ENCODE data around the gene SLC9A9. TPM values are rescaled to one million over a fixed set of nuclear protein-coding genes. Genes with fewer than 3 reads are reported as not detected.

SLC9A9 gene
- polyA plus RNA-seq, 1 of the 3 experiments (the other 2 are of a cell fraction): 0.05 TPM

DNA sequence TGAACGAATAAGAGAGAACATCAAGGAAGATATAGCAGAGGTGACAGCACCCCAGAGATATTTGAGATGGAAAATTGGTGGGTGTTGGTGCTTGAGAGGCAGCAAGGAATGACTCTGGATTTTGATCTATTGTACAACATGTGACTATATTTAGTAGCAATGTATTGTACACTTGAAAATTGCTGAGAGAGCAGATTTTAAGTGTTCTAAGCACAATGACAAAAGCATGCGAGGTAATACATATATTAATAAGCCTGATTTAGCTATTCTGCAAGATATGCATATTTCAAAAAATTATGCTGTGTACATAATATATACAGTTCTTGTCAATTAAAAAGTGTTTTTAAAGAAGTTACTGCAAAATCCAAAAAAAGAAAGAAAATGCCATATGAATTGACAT lies 194.3 kb downstream of the SLC9A9 start:
- H3K36me3 ChIP-seq (replicated peaks in 1 of 2; ENCODE audit: control insufficient read depth in 1 of 2, insufficient read depth in 2 of 2, low read length in 1 of 2): no peaks in the 10 kb centered on the region
- H3K27me3 ChIP-seq (ENCODE audit: insufficient read depth): peaks cover 5% of the 10 kb centered on the region; the same call in 1 of the 2 replicates
- DNase-seq: no peak
- no peak overlapping the region for H3K4me3 ChIP-seq (ENCODE audit: low read depth in 2 of 2, low read length in 1 of 2)
- TF ChIP-seq, protein P1, sequence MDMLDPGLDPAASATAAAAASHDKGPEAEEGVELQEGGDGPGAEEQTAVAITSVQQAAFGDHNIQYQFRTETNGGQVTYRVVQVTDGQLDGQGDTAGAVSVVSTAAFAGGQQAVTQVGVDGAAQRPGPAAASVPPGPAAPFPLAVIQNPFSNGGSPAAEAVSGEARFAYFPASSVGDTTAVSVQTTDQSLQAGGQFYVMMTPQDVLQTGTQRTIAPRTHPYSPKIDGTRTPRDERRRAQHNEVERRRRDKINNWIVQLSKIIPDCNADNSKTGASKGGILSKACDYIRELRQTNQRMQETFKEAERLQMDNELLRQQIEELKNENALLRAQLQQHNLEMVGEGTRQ (IDR thresholded peaks at IDR 0.05; ENCODE audit: borderline replicate concordance, low read depth, low read length): no peak
- no peak for TF ChIP-seq YY1 (IDR thresholded peaks at IDR 0.05; ENCODE audit: low read depth)
- no peaks in the 10 kb centered on the region for H3K9me2 ChIP-seq
- H3K4me1 ChIP-seq (ENCODE audit: control insufficient read depth in 1 of 2, insufficient read depth in 2 of 2, low read depth in 1 of 2, low read length in 1 of 2): no peaks in the 10 kb centered on the region
- no peak overlapping the region for H3K4me2 ChIP-seq
- CTCF ChIA-PET: interaction anchor here (1.4 to 2.3 kb wide), 3 partner anchors 10 to 21 kb away, joined by 5 to 8 read pairs (median 5); no protein-coding TSS in a partner anchor
- H3K27ac ChIP-seq (ENCODE audit: low read depth in 2 of 2, low read length in 1 of 2): no peak overlapping the region
- WGBS (ENCODE audit: low lambda C conversion rate): 3% methylated on average over 2 of the region's 2 CpGs
- H3F3A ChIP-seq (replicated peaks; ENCODE audit: insufficient read depth): no peaks in the 10 kb centered on the region
- no peak overlapping the region for H2AFZ ChIP-seq (ENCODE audit: low read depth)
- H3K9ac ChIP-seq: no peak overlapping the region
- POLR2A ChIA-PET: no interaction called here
- no peaks in the 10 kb centered on the region for H4K20me1 ChIP-seq (ENCODE audit: insufficient read depth)
- no peaks in the 10 kb centered on the region for H3K9me3 ChIP-seq
- H3K79me2 ChIP-seq (ENCODE audit: insufficient read depth): no peaks in the 10 kb centered on the region

DNA sequence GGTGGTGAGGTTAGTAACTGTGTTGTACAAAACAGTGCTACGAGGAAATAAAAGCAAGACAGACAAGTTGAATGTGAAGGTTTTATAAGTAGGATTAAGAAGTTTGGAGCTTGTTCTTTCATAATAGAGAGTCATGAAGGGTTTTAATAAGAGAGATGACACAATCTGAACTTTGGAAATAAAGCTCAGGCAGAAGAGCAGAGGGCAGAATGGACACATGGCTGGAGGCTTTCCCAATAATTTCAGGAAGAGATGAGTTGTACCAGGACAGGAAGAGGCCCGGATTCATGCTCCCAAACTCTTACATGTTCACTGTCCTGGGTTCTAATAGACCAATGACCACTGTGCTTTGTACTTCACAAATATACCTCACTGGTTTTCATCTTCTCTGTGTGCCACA lies 194.8 kb downstream of the SLC9A9 start:
- Histone ChIP-seq H3K27me3 (ENCODE audit: insufficient read depth) (peaks cover 5% of the 10 kb centered on the region; the same call in 1 of the 2 replicates), H3K36me3 (replicated peaks in 1 of 2; ENCODE audit: control insufficient read depth in 1 of 2, insufficient read depth in 2 of 2, low read length in 1 of 2) (no peaks in the 10 kb centered on the region), H3K9me3 (no peaks in the 10 kb centered on the region), H3K9ac (no peak overlapping the region), H3F3A (replicated peaks; ENCODE audit: insufficient read depth) (no peaks in the 10 kb centered on the region), H3K27ac (ENCODE audit: low read depth in 2 of 2, low read length in 1 of 2) (no peak overlapping the region), H3K79me2 (ENCODE audit: insufficient read depth) (no peaks in the 10 kb centered on the region), H4K20me1 (ENCODE audit: insufficient read depth) (no peaks in the 10 kb centered on the region), H3K4me1 (ENCODE audit: control insufficient read depth in 1 of 2, insufficient read depth in 2 of 2, low read depth in 1 of 2, low read length in 1 of 2) (no peaks in the 10 kb centered on the region), H2AFZ (ENCODE audit: low read depth) (no peak overlapping the region), H3K9me2 (no peaks in the 10 kb centered on the region), H3K4me2 (no peak overlapping the region), H3K4me3 (ENCODE audit: low read depth in 2 of 2, low read length in 1 of 2) (no peak overlapping the region)
- ChIA-PET POLR2A (no interaction called here), CTCF (interaction anchor here (1.7 to 2.3 kb wide), 2 partner anchors 20 to 21 kb away, joined by 5 to 8 read pairs; no protein-coding TSS in a partner anchor)
- DNase-seq: no peak
- TF ChIP-seq USF1 (IDR thresholded peaks at IDR 0.05; ENCODE audit: borderline replicate concordance, low read depth) (no peak), RCOR1 (IDR thresholded peaks at IDR 0.05; ENCODE audit: low read length) (no peak), RXRA (IDR thresholded peaks at IDR 0.05; ENCODE audit: borderline replicate concordance, low read depth) (no peak), FOXM1 (IDR thresholded peaks at IDR 0.05; ENCODE audit: low read depth) (no peak), CTCF (IDR thresholded peaks at IDR 0.05) (no peak), ELF1 (IDR thresholded peaks at IDR 0.05) (no peak), NRF1 (IDR thresholded peaks at IDR 0.05; ENCODE audit: low read depth, low read length) (no peak), TEAD4 (IDR thresholded peaks at IDR 0.05; ENCODE audit: borderline replicate concordance, insufficient read depth) (no peak)
- TF ChIP-seq, protein P2, sequence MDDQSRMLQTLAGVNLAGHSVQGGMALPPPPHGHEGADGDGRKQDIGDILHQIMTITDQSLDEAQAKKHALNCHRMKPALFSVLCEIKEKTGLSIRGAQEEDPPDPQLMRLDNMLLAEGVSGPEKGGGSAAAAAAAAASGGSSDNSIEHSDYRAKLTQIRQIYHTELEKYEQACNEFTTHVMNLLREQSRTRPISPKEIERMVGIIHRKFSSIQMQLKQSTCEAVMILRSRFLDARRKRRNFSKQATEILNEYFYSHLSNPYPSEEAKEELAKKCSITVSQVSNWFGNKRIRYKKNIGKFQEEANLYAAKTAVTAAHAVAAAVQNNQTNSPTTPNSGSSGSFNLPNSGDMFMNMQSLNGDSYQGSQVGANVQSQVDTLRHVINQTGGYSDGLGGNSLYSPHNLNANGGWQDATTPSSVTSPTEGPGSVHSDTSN (IDR thresholded peaks at IDR 0.05): no peak
- 5% methylated on average over 2 of the region's 2 CpGs for WGBS (ENCODE audit: low lambda C conversion rate)

Measured in SK-N-SH (cell line).